AG04450 (cell line): ENCODE measurements around the gene PDZD7. TPM values are rescaled to one million over a fixed set of nuclear protein-coding genes. Genes with fewer than 3 reads are reported as not detected.

Experiments
- CTCF ChIA-PET: fragments of 300-600, 350-600 bp; formaldehyde crosslinking; extraction: SDS; loops from one replicate; lab custom pipeline; 2022; ENCODE audit warnings: antibody characterized with exemption, inconsistent platforms; lab: Charles Lee
- POLR2A ChIA-PET: fragments of 350-600 bp; formaldehyde crosslinking; extraction: SDS; loops from one replicate; lab custom pipeline; 2021; ENCODE audit warnings: antibody characterized with exemption, inconsistent platforms; lab: Yijun Ruan, JAX
- DNase-seq: peaks from one replicate; pipeline ENCODE4 v3.0.0-alpha.2; 2011; ENCODE audit warnings: low read depth, low spot score
- H3K27ac ChIP-seq: one replicate; pipeline ENCODE4 v1.5.1; 2012; ENCODE audit warnings: low read depth, low read length, control low read depth
- H3K27me3 ChIP-seq: one replicate; pipeline ENCODE4 v1.6.0; 2012; ENCODE audit warnings: low read length; ENCODE audit not compliant: control insufficient read depth, insufficient read depth
- H3K4me3 ChIP-seq: 2 replicates; pipeline ENCODE4 v1.5.1; 2011; ENCODE audit warnings: mild to moderate bottlenecking, low read depth, low read length, control low read depth
- H3K9me3 ChIP-seq: 2 replicates; pipeline ENCODE4 v1.5.1; 2012; ENCODE audit warnings: low read length; ENCODE audit not compliant: control insufficient read depth, insufficient read depth
- polyA plus RNA-seq: library from polyadenylated mRNA; depleted of rRNA; stranded (reverse); fragments of >200 nt; gene quantifications from 2 replicates; pipeline ENCODE4 v1.2.3, GENCODE V29; 2011
- TF ChIP-seq, protein P1 (sequence below): IDR thresholded peaks from 2 replicates; pipeline ENCODE4 v1.5.1; 2011; ENCODE audit warnings: low read depth, low read length, control low read depth, inconsistent platforms

PDZD7 gene
- polyA plus RNA-seq, 1 experiment: 0.27 TPM

- Histone ChIP-seq H3K27me3 (no peaks in the 10 kb centered on the region), H3K9me3 (no peaks in the 10 kb centered on the region), H3K27ac (no peak overlapping the region), H3K4me3 (peak overlapping the region; percentile 67)
- CTCF ChIA-PET: interaction anchor here (0.6 to 2.5 kb wide), 5 partner anchors 17 to 319 kb away, joined by 3 to 10 read pairs (median 3); partner anchors contain the start of genes MRPL43 and TWNK
- TF ChIP-seq, protein P1, sequence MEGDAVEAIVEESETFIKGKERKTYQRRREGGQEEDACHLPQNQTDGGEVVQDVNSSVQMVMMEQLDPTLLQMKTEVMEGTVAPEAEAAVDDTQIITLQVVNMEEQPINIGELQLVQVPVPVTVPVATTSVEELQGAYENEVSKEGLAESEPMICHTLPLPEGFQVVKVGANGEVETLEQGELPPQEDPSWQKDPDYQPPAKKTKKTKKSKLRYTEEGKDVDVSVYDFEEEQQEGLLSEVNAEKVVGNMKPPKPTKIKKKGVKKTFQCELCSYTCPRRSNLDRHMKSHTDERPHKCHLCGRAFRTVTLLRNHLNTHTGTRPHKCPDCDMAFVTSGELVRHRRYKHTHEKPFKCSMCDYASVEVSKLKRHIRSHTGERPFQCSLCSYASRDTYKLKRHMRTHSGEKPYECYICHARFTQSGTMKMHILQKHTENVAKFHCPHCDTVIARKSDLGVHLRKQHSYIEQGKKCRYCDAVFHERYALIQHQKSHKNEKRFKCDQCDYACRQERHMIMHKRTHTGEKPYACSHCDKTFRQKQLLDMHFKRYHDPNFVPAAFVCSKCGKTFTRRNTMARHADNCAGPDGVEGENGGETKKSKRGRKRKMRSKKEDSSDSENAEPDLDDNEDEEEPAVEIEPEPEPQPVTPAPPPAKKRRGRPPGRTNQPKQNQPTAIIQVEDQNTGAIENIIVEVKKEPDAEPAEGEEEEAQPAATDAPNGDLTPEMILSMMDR: no peak
- POLR2A ChIA-PET: no interaction called here
- no peak for DNase-seq
These were observed 60.6 kb downstream of the PDZD7 start for GRCh38 chr10:100970076-100970913.

- Histone ChIP-seq H3K27me3 (no peaks in the 10 kb centered on the region), H3K4me3 (peak within 1 kb of the TSS; percentile 67), H3K27ac (peak within 1 kb of the TSS; percentile 21), H3K9me3 (no peaks in the 10 kb centered on the region)
- no peak for DNase-seq
- ChIA-PET POLR2A (no interaction called here), CTCF (interaction anchor here (0.6 to 2.5 kb wide), 17 partner anchors 11 to 320 kb away, joined by 3 to 10 read pairs (median 4); partner anchors contain the start of genes MRPL43, PDZD7, SFXN3 and TWNK)
- TF ChIP-seq, protein P1: peak; percentile 78
These were observed 61.5 kb downstream of the PDZD7 start, which contains the start of gene SEMA4G for GRCh38 chr10:100969187-100970075. Gene SEMA4G (plus strand): TSS chr10:100969504. CDS start chr10:100972913, 3,409 bp downstream.

DNA sequence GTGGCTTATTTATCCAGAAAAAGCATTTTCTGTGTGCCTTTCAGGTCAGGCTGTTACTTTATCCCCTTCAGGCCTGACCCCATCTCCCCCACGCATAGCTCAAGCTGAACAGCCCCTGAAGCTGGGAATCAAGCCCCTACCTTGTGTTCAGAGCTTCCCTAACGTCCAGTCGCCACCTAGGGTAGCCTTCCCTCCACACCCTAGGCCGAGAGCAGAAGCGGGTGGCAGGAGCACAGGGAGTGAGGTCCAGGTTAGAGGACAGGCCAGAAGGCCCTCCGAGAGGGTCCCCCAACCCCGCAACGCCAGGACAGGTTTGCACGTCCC is 62.1 kb downstream of the PDZD7 start:
- ChIA-PET CTCF (interaction anchor here (0.7 to 2.5 kb wide), 12 partner anchors 10 to 174 kb away, joined by 3 to 10 read pairs (median 4); partner anchors contain the start of genes MRPL43, PDZD7, SFXN3 and TWNK), POLR2A (no interaction called here)
- Histone ChIP-seq H3K9me3 (no peaks in the 10 kb centered on the region), H3K27me3 (no peaks in the 10 kb centered on the region), H3K27ac (peak overlapping the region; percentile 21), H3K4me3 (peak overlapping the region; percentile 67)
- TF ChIP-seq, protein P1: no peak
- no peak for DNase-seq

DNA sequence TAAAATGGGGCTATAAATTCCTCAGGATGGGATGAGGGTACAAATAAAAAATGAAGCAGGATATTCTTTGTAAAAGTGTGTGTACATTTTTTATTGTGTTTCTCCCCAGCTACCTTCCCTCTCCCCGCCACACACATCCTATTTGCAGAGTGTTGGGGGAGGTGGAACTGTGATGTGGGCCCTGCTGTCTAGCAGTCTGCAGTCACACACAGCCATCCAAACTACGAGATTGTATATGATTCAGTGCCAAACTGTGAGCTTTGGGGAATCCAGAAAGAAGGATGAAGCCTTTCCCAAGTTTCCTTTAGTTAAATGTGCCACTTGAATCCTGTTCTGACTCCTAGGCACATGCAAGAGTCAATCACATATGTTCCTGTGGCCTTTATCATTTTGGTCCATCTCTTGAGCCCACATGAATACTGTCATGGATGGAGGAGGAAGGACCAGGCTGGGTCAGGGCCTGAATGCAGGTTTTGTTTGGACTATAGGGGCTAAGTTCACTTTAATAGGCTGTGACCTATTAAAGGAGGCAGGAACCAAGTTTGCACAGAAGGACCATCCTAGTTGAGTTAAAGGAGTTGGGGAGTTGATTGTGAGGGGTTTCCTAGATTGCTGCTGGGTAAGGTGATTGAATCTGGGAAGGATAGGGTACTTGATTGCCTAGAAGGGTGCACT is 62.7 kb downstream of the PDZD7 start:
- ChIA-PET CTCF (interaction anchor here (0.7 to 2.5 kb wide), 11 partner anchors 9 to 175 kb away, joined by 3 to 10 read pairs (median 5); partner anchors contain the start of genes MRPL43, PDZD7, SFXN3 and TWNK), POLR2A (no interaction called here)
- no peaks in the 10 kb centered on the region for H3K9me3 ChIP-seq
- no peak for DNase-seq
- TF ChIP-seq, protein P1: no peak
- no peak overlapping the region for H3K4me3 ChIP-seq
- H3K27ac ChIP-seq: no peak overlapping the region
- no peaks in the 10 kb centered on the region for H3K27me3 ChIP-seq
